MCF 10A (cell line): ENCODE data around the gene RELT. TPM values are rescaled to one million over a fixed set of nuclear protein-coding genes. Genes with fewer than 3 reads are reported as not detected.

ENCODE experiments used
- BruUV-seq: library from RNA; stranded (reverse); fragments of 400-500 nt; replicated peaks from 2 replicates; lab custom pipeline; 2021; lab: Mats Ljungman, UMichigan
- CTCF ChIA-PET: fragments of 300-600 bp; sonication (Branson Sonifier 250); formaldehyde crosslinking; extraction: SDS; loops from one replicate; lab custom pipeline; 2021; ENCODE audit warnings: antibody characterized with exemption, inconsistent platforms; lab: Yijun Ruan, JAX
- POLR2A ChIA-PET: fragments of 300-600, 350-650 bp; sonication (Branson Sonifier 250); formaldehyde crosslinking; extraction: SDS; loops from one replicate; lab custom pipeline; 2020; ENCODE audit warnings: antibody characterized with exemption, inconsistent platforms; lab: Yijun Ruan, JAX
- DNase-seq: peaks from one replicate; pipeline ENCODE4 v3.0.0-alpha.2; 2018; ENCODE audit not compliant: unreplicated experiment
- H3K27ac Mint-ChIP-seq: one replicate; pipeline ENCODE4 v1.8.0; 2022; ENCODE audit warnings: mild to moderate bottlenecking, low read depth, mixed read lengths; ENCODE audit not compliant: unreplicated experiment
- H3K27me3 Mint-ChIP-seq: one replicate; pipeline ENCODE4 v1.8.0; 2022; ENCODE audit warnings: mixed read lengths; ENCODE audit not compliant: insufficient read depth, unreplicated experiment
- H3K36me3 Mint-ChIP-seq: one replicate; pipeline ENCODE4 v1.8.0; 2022; ENCODE audit warnings: mild to moderate bottlenecking, moderate library complexity, mixed read lengths; ENCODE audit not compliant: insufficient read depth, unreplicated experiment
- H3K4me1 Mint-ChIP-seq: one replicate; pipeline ENCODE4 v1.8.0; 2022; ENCODE audit warnings: mixed read lengths; ENCODE audit not compliant: insufficient read depth, unreplicated experiment
- H3K4me3 Mint-ChIP-seq: one replicate; pipeline ENCODE4 v1.8.0; 2022; ENCODE audit warnings: mild to moderate bottlenecking, moderate library complexity, mixed read lengths; ENCODE audit not compliant: unreplicated experiment
- H3K9me3 Mint-ChIP-seq: one replicate; pipeline ENCODE4 v1.8.0; 2022; ENCODE audit warnings: mixed read lengths; ENCODE audit not compliant: unreplicated experiment
- CTCF ChIP-seq: fragments of 200-600 bp; IDR thresholded peaks from one replicate; pipeline ENCODE4 v1.8.0; 2022; ENCODE audit warnings: antibody characterized with exemption, mild to moderate bottlenecking; ENCODE audit not compliant: unreplicated experiment
- intact Hi-C: fragments of 100-400 bp; cut with micrococcal nuclease; formaldehyde crosslinking; loops from 2 replicates; pipeline ENCODE4 v1.14.1; 2022
- total RNA-seq: library from RNA; stranded (reverse); gene quantifications from 2 replicates; pipeline ENCODE4 v1.2.3, GENCODE V29; 2022

The RELT gene
- total RNA-seq, 1 experiment from 2014 or later, result 8.4 TPM

GRCh38 chr11:73333640-73334383, 42.4 kb upstream of the RELT start:
- CTCF ChIA-PET, result interaction anchor here (0.6 to 7.5 kb wide), 9 partner anchors 11 to 827 kb away, joined by 3 to 127 read pairs (median 5); partner anchors contain the start of gene ARHGEF17
- Mint-ChIP-seq H3K27me3 (no peaks in the 10 kb centered on the region), H3K27ac (no peak overlapping the region), H3K9me3 (no peaks in the 10 kb centered on the region), H3K4me3 (no peak overlapping the region), H3K36me3 (peaks cover 6% of the 10 kb centered on the region), H3K4me1 (peaks cover 19% of the 10 kb centered on the region)
- intact Hi-C loops, result no loop called here
- DNase-seq, result no peak
- BruUV-seq, result no TSS peak
- POLR2A ChIA-PET, result interaction anchor here (1.0 to 4.2 kb wide), 2 partner anchors 11 to 26 kb away, joined by 4 to 36 read pairs; partner anchors contain the start of gene ARHGEF17
- no peak for TF ChIP-seq CTCF

GRCh38 chr11:73334384-73335203, 41.6 kb upstream of the RELT start:
- no peaks in the 10 kb centered on the region for H3K27me3 Mint-ChIP-seq
- H3K4me3 Mint-ChIP-seq, result no peak overlapping the region
- CTCF ChIA-PET, result interaction anchor here (0.5 to 7.5 kb wide), 32 partner anchors 7 to 828 kb away, joined by 3 to 127 read pairs (median 5); partner anchors contain the start of gene ARHGEF17
- no peak overlapping the region for H3K27ac Mint-ChIP-seq
- H3K9me3 Mint-ChIP-seq, result no peaks in the 10 kb centered on the region
- H3K4me1 Mint-ChIP-seq, result peaks cover 19% of the 10 kb centered on the region
- no peak for TF ChIP-seq CTCF
- intact Hi-C loops, result loop anchor here (1.0 kb wide), 2 partner anchors 27 to 39 kb away; no protein-coding TSS in a partner anchor
- no TSS peak for BruUV-seq
- POLR2A ChIA-PET, result interaction anchor here (1.0 to 4.2 kb wide), 2 partner anchors 12 to 27 kb away, joined by 4 to 36 read pairs; partner anchors contain the start of gene ARHGEF17
- peaks cover 6% of the 10 kb centered on the region for H3K36me3 Mint-ChIP-seq
- DNase-seq, result peak; percentile 91

- ChIA-PET POLR2A (interaction anchor here (0.8 to 4.2 kb wide), 4 partner anchors 18 to 65 kb away, joined by 3 to 36 read pairs (median 4); partner anchors contain the start of gene ARHGEF17), CTCF (interaction anchor here (0.5 to 7.5 kb wide), 43 partner anchors 8 to 864 kb away, joined by 3 to 127 read pairs (median 4); partner anchors contain the start of gene ARHGEF17)
- Mint-ChIP-seq H3K27me3 (no peaks in the 10 kb centered on the region), H3K9me3 (no peaks in the 10 kb centered on the region), H3K36me3 (peaks cover 6% of the 10 kb centered on the region), H3K27ac (no peak overlapping the region), H3K4me3 (no peak overlapping the region), H3K4me1 (peaks cover 24% of the 10 kb centered on the region)
- BruUV-seq, result no TSS peak
- DNase-seq, result peak; percentile 85
- peak; percentile 97 for TF ChIP-seq CTCF
- intact Hi-C loops, result loop anchor here (1.0 kb wide), 2 partner anchors 28 to 40 kb away; no protein-coding TSS in a partner anchor
Measured at GRCh38 chr11:73335204-73335923, 40.8 kb upstream of the RELT start.
